ENCODE results near the gene CSTA. TPM values are rescaled to one million over a fixed set of nuclear protein-coding genes. Genes with fewer than 3 reads are reported as not detected.
A peak's percentile ranks its signal among the peaks of the same experiment; 100 is the strongest.

CSTA gene
- total and polyA plus RNA-seq, 2 of the 13 experiments (the other 11 are each of a cell fraction or from before 2014, with no cell fraction given): 3.9 to 11.0 TPM

DNA sequence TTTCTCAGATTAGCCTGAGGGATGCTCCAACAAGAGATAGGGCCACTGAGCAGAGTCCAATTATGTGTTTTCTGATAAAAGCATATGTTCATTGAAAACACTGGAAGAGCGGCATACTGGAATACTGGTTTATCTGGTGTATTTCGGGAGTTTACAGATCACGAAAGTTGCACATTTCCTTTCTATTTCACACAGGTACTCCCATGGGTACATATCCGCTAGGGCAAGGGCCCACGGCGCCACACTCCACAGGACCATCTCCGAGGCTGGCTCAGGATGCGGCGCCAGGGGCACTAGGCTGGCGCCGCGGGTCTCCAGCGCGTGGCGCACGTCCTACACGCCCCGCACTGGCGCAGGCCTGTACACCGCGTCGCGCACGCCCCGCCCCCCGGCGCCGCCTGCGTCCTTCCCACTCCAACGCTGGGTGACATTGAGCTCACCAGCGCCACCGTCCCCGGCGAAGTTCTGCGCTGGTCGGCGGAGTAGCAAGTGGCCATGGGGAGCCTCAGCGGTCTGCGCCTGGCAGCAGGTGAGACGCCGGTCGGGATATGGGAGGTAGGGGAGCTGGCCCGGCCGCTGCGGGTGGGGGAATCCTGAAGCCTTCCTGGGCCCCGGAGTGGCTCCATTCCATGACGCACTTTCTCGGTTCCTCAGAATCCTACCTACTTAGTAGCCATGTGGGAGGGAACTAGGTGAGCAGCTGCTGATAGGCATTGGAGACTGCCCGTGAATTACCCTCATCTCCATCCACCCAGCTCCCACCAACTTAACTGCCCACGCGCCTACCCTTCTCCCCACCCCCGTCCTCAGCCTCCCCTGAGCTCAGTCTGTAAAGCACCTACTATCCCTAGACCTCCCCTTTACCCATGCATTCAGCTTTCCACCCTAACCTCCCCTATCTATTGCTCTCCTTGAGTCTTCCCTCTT lies 59.0 kb downstream of the CSTA start, which contains the start of gene FAM162A (continued):
- TF ChIP-seq TCF12 (IDR thresholded peaks at IDR 0.05): no peak
- TF ChIP-seq TCF12 (CRISPR knock-in tag; IDR thresholded peaks at IDR 0.05): peak; percentile 77; the same call in 1 of the 2 replicates
- TF ChIP-seq ZNF546 (CRISPR knock-in tag; conservative IDR thresholded peaks at IDR 0.05): peak; percentile 67; the same call in 1 of the 2 replicates
- TF ChIP-seq ARHGAP35 (CRISPR knock-in tag; IDR thresholded peaks at IDR 0.05; ENCODE audit: borderline replicate concordance): peak; percentile 58
- TF ChIP-seq TIGD3 (CRISPR knock-in tag; IDR thresholded peaks at IDR 0.05; ENCODE audit: borderline replicate concordance): no peak
- no peak for TF ChIP-seq RFX3 (CRISPR knock-in tag; IDR thresholded peaks at IDR 0.05)
- 0 out of 2 replicates have a peak, but pooled peaks have one; percentile 63 for TF ChIP-seq ZNF746 (CRISPR knock-in tag; IDR thresholded peaks at IDR 0.05)
- TF ChIP-seq REPIN1 (CRISPR knock-in tag; IDR thresholded peaks at IDR 0.05; ENCODE audit: borderline replicate concordance, low read depth): peak; percentile 95
- peak; percentile 95 for TF ChIP-seq ZNF331 (CRISPR knock-in tag; IDR thresholded peaks at IDR 0.05)
- TF ChIP-seq ZNF841 (CRISPR knock-in tag; IDR thresholded peaks at IDR 0.05; ENCODE audit: borderline replicate concordance): no peak
- peak; percentile 75; the same call in 1 of the 2 replicates for TF ChIP-seq BRCA1 (CRISPR knock-in tag; IDR thresholded peaks at IDR 0.05)
- TF ChIP-seq, protein P1, sequence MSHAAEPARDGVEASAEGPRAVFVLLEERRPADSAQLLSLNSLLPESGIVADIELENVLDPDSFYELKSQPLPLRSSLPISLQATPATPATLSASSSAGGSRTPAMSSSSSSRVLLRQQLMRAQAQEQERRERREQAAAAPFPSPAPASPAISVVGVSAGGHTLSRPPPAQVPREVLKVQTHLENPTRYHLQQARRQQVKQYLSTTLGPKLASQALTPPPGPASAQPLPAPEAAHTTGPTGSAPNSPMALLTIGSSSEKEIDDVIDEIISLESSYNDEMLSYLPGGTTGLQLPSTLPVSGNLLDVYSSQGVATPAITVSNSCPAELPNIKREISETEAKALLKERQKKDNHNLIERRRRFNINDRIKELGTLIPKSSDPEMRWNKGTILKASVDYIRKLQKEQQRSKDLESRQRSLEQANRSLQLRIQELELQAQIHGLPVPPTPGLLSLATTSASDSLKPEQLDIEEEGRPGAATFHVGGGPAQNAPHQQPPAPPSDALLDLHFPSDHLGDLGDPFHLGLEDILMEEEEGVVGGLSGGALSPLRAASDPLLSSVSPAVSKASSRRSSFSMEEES (CRISPR knock-in tag; IDR thresholded peaks at IDR 0.05): peak; percentile 76
- peak; percentile 66; the same call in 1 of the 2 replicates for TF ChIP-seq SIN3B (IDR thresholded peaks at IDR 0.05; ENCODE audit: low read length)
- no peak for TF ChIP-seq ZNF207 (IDR thresholded peaks at IDR 0.05; ENCODE audit: borderline replicate concordance)
- TF ChIP-seq PCBP1 (IDR thresholded peaks at IDR 0.05; ENCODE audit: borderline replicate concordance, low read depth, low read length): no peak
- no peak for TF ChIP-seq KDM6A (CRISPR knock-in tag; IDR thresholded peaks at IDR 0.05; ENCODE audit: low read depth)
- peak; percentile 86 for TF ChIP-seq RELA (CRISPR knock-in tag; IDR thresholded peaks at IDR 0.05)
- TF ChIP-seq NFE2 (CRISPR knock-in tag; IDR thresholded peaks at IDR 0.05): no peak
- TF ChIP-seq ZNF772 (CRISPR knock-in tag; IDR thresholded peaks at IDR 0.05): peak; percentile 75
- TF ChIP-seq FOXP1 (IDR thresholded peaks at IDR 0.05): no peak
- TF ChIP-seq FOXP1 (CRISPR knock-in tag; IDR thresholded peaks at IDR 0.05): peak; percentile 35
- TF ChIP-seq ZNF292 (CRISPR knock-in tag; IDR thresholded peaks at IDR 0.05; ENCODE audit: borderline replicate concordance, low read depth): peak; percentile 95
- 0 out of 2 replicates have a peak, but pooled peaks have one; percentile 18 for TF ChIP-seq SP140L (CRISPR knock-in tag; IDR thresholded peaks at IDR 0.05; ENCODE audit: borderline replicate concordance)
- 0 out of 2 replicates have a peak, but pooled peaks have one; percentile 60 for TF ChIP-seq GZF1 (CRISPR knock-in tag; IDR thresholded peaks at IDR 0.05)
- no peak for TF ChIP-seq HNRNPH1 (optimal IDR thresholded peaks at IDR 0.05; ENCODE audit: low read depth, low read length)
- TF ChIP-seq TRIM24 (CRISPR knock-in tag; IDR thresholded peaks at IDR 0.05): no peak
- TF ChIP-seq SRSF1 (optimal IDR thresholded peaks at IDR 0.05; ENCODE audit: low read depth, low read length): no peak
- peak; percentile 38; the same call in 1 of the 2 replicates for TF ChIP-seq ELF4 (CRISPR knock-in tag; IDR thresholded peaks at IDR 0.05; ENCODE audit: borderline replicate concordance)
- 0 out of 2 replicates have a peak, but pooled peaks have one; percentile 31 for TF ChIP-seq JUND (CRISPR knock-in tag; IDR thresholded peaks at IDR 0.05)
- peak; percentile 51 for TF ChIP-seq ZNF781 (CRISPR knock-in tag; IDR thresholded peaks at IDR 0.05; ENCODE audit: borderline replicate concordance, not compliant biosample characterization)

Measured in HepG2 (cell line).